DOHH2 (cell line): ENCODE data around the gene IL9.

Source experiments
- EZH2phosphoT487 ChIP-seq: fragments of 200-600 bp; sonication (generic); IDR thresholded peaks from 2 replicates; pipeline ENCODE4 v1.6.1; 2017; ENCODE audit warnings: borderline replicate concordance, mild to moderate bottlenecking, antibody characterized with exemption, low read length, moderate library complexity, mixed read lengths
- TF ChIP-seq, protein P1 (sequence below): fragments of 200-600 bp; sonication (generic); IDR thresholded peaks from one replicate; pipeline ENCODE4 v1.5.1; 2014; ENCODE audit warnings: antibody characterized with exemption, mild to moderate bottlenecking, low read depth, low read length; ENCODE audit not compliant: poor library complexity, severe bottlenecking

DNA sequence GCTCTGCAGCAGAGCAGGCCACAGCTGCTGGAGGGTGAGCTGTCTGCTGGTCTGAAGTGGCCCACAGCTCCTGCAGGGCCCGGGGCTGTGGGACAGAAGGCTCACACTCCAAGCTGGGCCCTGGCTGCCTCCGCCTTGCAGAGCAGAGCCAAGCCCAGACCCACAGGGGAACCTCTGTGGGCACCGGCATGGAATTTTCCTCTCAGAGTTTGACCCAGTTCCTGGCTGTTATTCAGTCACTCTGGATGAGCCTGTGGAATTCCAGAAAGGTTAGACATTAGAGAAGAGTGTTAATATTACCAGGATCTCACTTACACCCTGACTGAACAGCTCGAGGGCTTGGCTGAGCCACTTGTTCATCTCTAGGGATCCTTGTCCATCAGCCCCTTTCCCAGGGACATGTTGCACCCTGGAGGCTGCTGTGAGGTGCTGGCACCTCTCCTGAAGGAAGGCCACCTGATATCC is 17.5 kb downstream of the IL9 start:
- TF ChIP-seq, protein P1, sequence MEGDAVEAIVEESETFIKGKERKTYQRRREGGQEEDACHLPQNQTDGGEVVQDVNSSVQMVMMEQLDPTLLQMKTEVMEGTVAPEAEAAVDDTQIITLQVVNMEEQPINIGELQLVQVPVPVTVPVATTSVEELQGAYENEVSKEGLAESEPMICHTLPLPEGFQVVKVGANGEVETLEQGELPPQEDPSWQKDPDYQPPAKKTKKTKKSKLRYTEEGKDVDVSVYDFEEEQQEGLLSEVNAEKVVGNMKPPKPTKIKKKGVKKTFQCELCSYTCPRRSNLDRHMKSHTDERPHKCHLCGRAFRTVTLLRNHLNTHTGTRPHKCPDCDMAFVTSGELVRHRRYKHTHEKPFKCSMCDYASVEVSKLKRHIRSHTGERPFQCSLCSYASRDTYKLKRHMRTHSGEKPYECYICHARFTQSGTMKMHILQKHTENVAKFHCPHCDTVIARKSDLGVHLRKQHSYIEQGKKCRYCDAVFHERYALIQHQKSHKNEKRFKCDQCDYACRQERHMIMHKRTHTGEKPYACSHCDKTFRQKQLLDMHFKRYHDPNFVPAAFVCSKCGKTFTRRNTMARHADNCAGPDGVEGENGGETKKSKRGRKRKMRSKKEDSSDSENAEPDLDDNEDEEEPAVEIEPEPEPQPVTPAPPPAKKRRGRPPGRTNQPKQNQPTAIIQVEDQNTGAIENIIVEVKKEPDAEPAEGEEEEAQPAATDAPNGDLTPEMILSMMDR = no peak
- no peak for TF ChIP-seq EZH2phosphoT487
